Colonic mucosa (tissue), 4 donors: Measurements from ENCODE around the gene NUP210L. TPM values are rescaled to one million over a fixed set of nuclear protein-coding genes. Genes with fewer than 3 reads are reported as not detected.

Experiments used
- DNase-seq: peaks from one replicate; pipeline ENCODE4 v3.0.0-alpha.2; 2020
- H3K27ac ChIP-seq: fragments of 200-600 bp; one replicate; pipeline ENCODE4 v1.8.0; 2021
- H3K27me3 ChIP-seq: fragments of 200-600 bp; one replicate; pipeline ENCODE4 v1.8.0; 2021
- H3K36me3 ChIP-seq: fragments of 200-600 bp; one replicate; pipeline ENCODE4 v1.8.0; 2021
- H3K4me1 ChIP-seq: fragments of 200-600 bp; one replicate; pipeline ENCODE4 v1.8.0; 2021; ENCODE audit warnings: mild to moderate bottlenecking
- H3K4me3 ChIP-seq: fragments of 200-600 bp; one replicate; pipeline ENCODE4 v1.8.0; 2021
- H3K9ac ChIP-seq, 2 donors: one replicate each; pipeline ENCODE4 v1.7.0; 2013; ENCODE audit warnings: control low read depth in 2 of 2, low read depth in 2 of 2, low read length in 2 of 2
- H3K9me3 ChIP-seq: fragments of 200-600 bp; one replicate; pipeline ENCODE4 v1.8.0; 2021
- CTCF ChIP-seq: fragments of 200-600 bp; IDR thresholded peaks from one replicate; pipeline ENCODE4 v1.8.0; 2022; ENCODE audit warnings: antibody characterized with exemption, mild to moderate bottlenecking
- intact Hi-C: fragments of 100-400 bp; cut with DNase I; formaldehyde crosslinking; loops from one replicate; pipeline ENCODE4 v1.14.1; 2022
- total RNA-seq, 2 donors: library from RNA; stranded (reverse); fragmentation: NEBNext Ultra II Directional in 1 of 2; extraction: Animal tissue kit (Norgen Biotek cat#: 25700) in 1 of 2; gene quantifications; one replicate each; pipeline ENCODE4 v1.2.1, GENCODE V29; 2021
- donor health status: healthy.
- donor health status: DM: no; HTN: no; CAD: no.
- donor health status: DM: no; HTN: no; CAD: no.

Gene NUP210L
- total RNA-seq, 2 donors from 2014 or later: 0.10 to 0.11 TPM

GRCh38 chr1:154176337-154176736, 21.5 kb upstream of the NUP210L start:
- peak overlapping the region in 1 of 2 donors; percentile 5 for H3K9ac ChIP-seq
- H3K36me3 ChIP-seq: peaks cover 19% of the 10 kb centered on the region
- peak; percentile 64 for DNase-seq
- intact Hi-C loops: no loop called here
- TF ChIP-seq CTCF: no peak
- H3K27me3 ChIP-seq: no peaks in the 10 kb centered on the region
- no peak overlapping the region for H3K4me3 ChIP-seq
- H3K27ac ChIP-seq: peak overlapping the region; percentile 46
- H3K4me1 ChIP-seq: peaks cover 31% of the 10 kb centered on the region
- no peaks in the 10 kb centered on the region for H3K9me3 ChIP-seq

DNA sequence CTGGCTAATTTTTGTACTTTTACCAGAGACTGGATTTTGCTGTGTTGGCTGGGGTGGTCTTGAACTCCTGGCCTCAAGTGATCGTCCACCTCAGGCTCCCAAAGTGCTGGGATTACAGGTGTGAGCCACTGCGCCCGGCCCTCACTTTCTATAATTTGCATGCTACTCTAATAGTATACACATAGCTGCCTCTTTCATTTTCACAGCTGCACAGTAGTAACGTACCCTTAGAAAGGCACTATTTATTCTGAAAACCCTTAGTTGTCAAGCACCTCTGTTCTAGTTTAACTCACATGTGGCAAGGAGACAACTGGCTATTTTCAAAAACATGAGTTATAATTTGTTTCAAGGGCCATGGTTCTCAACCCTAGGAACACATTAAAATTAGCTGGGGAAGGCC, 19.8 kb upstream of the NUP210L start:
- Histone ChIP-seq H3K4me1 (peaks cover 21% of the 10 kb centered on the region), H3K4me3 (no peak overlapping the region), H3K9me3 (no peaks in the 10 kb centered on the region), H3K27ac (no peak overlapping the region), H3K9ac (no peak overlapping the region), H3K27me3 (no peaks in the 10 kb centered on the region), H3K36me3 (peaks cover 33% of the 10 kb centered on the region)
- intact Hi-C loops: no loop called here
- TF ChIP-seq CTCF: no peak
- no peak for DNase-seq

- intact Hi-C loops: no loop called here
- Histone ChIP-seq H3K9ac (no peak overlapping the region), H3K4me3 (no peak overlapping the region), H3K4me1 (peaks cover under 1% of the 10 kb centered on the region), H3K9me3 (no peaks in the 10 kb centered on the region), H3K27me3 (no peaks in the 10 kb centered on the region), H3K27ac (no peak overlapping the region), H3K36me3 (peaks cover 47% of the 10 kb centered on the region)
- DNase-seq: no peak
- TF ChIP-seq CTCF: no peak
These were observed 17.0 kb upstream of the NUP210L start for GRCh38 chr1:154171880-154172279.

- DNase-seq: no peak
- Histone ChIP-seq H3K27me3 (no peaks in the 10 kb centered on the region), H3K9me3 (no peaks in the 10 kb centered on the region), H3K4me1 (no peaks in the 10 kb centered on the region), H3K4me3 (no peak overlapping the region), H3K27ac (no peak overlapping the region), H3K36me3 (peaks cover 50% of the 10 kb centered on the region), H3K9ac (no peak overlapping the region)
- intact Hi-C loops: no loop called here
- no peak for TF ChIP-seq CTCF
These were observed 16.3 kb upstream of the NUP210L start for GRCh38 chr1:154171223-154171583.

- H3K9me3 ChIP-seq: no peaks in the 10 kb centered on the region
- no peak for DNase-seq
These were observed 15.8 kb upstream of the NUP210L start for GRCh38 chr1:154170547-154171222.

More at GRCh38 chr1:154170547-154171222, 15.8 kb upstream of the NUP210L start:
- peaks cover 52% of the 10 kb centered on the region for H3K36me3 ChIP-seq
- H3K27me3 ChIP-seq: no peaks in the 10 kb centered on the region
- no peaks in the 10 kb centered on the region for H3K4me1 ChIP-seq
- intact Hi-C loops: no loop called here
- no peak for TF ChIP-seq CTCF
- no peak overlapping the region for H3K27ac ChIP-seq
- H3K9ac ChIP-seq: no peak overlapping the region
- H3K4me3 ChIP-seq: no peak overlapping the region
